WTC11 (cell line): ENCODE measurements around the gene STBD1. TPM values are rescaled to one million over a fixed set of nuclear protein-coding genes. Genes with fewer than 3 reads are reported as not detected.

ENCODE experiments used
- ATAC-seq: fragments of 200-7000 bp; cut with Tn5 transposase; 2 replicates; pipeline ENCODE4 v1.10.0; 2021; ENCODE audit warnings: mild to moderate bottlenecking, moderate library complexity
- CTCF ChIA-PET: fragments of 300-600 bp; sonication (Branson Sonifier 250); formaldehyde crosslinking; loops from one replicate; lab custom pipeline; 2021; ENCODE audit warnings: antibody characterized with exemption; lab: Charles Lee
- POLR2A ChIA-PET: fragments of 350-600 bp; sonication (Branson Sonifier 250); formaldehyde crosslinking; loops from one replicate; lab custom pipeline; 2021; ENCODE audit warnings: antibody characterized with exemption; lab: Charles Lee
- DNase-seq: peaks from one replicate; pipeline ENCODE4 v3.0.0; 2021; ENCODE audit warnings: low spot score
- H3K27ac Mint-ChIP-seq: 2 replicates; pipeline ENCODE4 v1.8.0; 2021; ENCODE audit warnings: mixed read lengths
- H3K27me3 Mint-ChIP-seq: 2 replicates; pipeline ENCODE4 v1.8.0; 2021; ENCODE audit warnings: low read depth, mild to moderate bottlenecking, moderate library complexity, mixed read lengths
- H3K36me3 Mint-ChIP-seq: 2 replicates; pipeline ENCODE4 v1.8.0; 2021; ENCODE audit warnings: mixed read lengths
- H3K4me1 Mint-ChIP-seq: 2 replicates; pipeline ENCODE4 v1.8.0; 2022; ENCODE audit warnings: mixed read lengths
- H3K4me3 Mint-ChIP-seq: 2 replicates; pipeline ENCODE4 v1.8.0; 2021; ENCODE audit warnings: mild to moderate bottlenecking, moderate library complexity, mixed read lengths
- H3K9me3 Mint-ChIP-seq: 2 replicates; pipeline ENCODE4 v1.8.0; 2021; ENCODE audit warnings: mixed read lengths
- AFF4 ChIP-seq: sonication (generic); formaldehyde crosslinking; IDR thresholded peaks from 2 replicates; pipeline ENCODE4 v1.8.1; 2023; ENCODE audit warnings: mild to moderate bottlenecking, missing genetic modification reagents, borderline replicate concordance
- CBFB ChIP-seq: sonication (generic); formaldehyde crosslinking; IDR thresholded peaks from 2 replicates; pipeline ENCODE4 v1.8.1; 2022; ENCODE audit warnings: mild to moderate bottlenecking, low read depth, missing genetic modification reagents
- CTCF ChIP-seq: fragments of 200-600 bp; IDR thresholded peaks from 2 replicates; pipeline ENCODE4 v1.8.0; 2022; ENCODE audit warnings: antibody characterized with exemption
- GRHL2 ChIP-seq: fragments of 250-450 bp; sonication (Bioruptor Pico); IDR thresholded peaks from 2 replicates; pipeline ENCODE4 v1.8.0; 2022; ENCODE audit warnings: mild to moderate bottlenecking, moderate library complexity; ENCODE audit not compliant: insufficient replicate concordance, severe bottlenecking
- HMGXB4 ChIP-seq: sonication (generic); formaldehyde crosslinking; IDR thresholded peaks from 2 replicates; pipeline ENCODE4 v1.8.1; 2023; ENCODE audit warnings: mild to moderate bottlenecking, moderate library complexity, missing genetic modification reagents
- PRDM15 ChIP-seq: sonication (generic); formaldehyde crosslinking; IDR thresholded peaks from 2 replicates; pipeline ENCODE4 v1.8.0; 2022; ENCODE audit warnings: missing genetic modification reagents
- PRRX2 ChIP-seq: fragments of 250-450 bp; sonication (Bioruptor Pico); IDR thresholded peaks from 2 replicates; pipeline ENCODE4 v1.8.0; 2021; ENCODE audit warnings: mild to moderate bottlenecking
- RELA ChIP-seq: sonication (generic); formaldehyde crosslinking; IDR thresholded peaks from 2 replicates; pipeline ENCODE4 v1.8.1; 2022; ENCODE audit warnings: missing genetic modification reagents, mild to moderate bottlenecking, borderline replicate concordance
- USF2 ChIP-seq: sonication (generic); formaldehyde crosslinking; IDR thresholded peaks from 2 replicates; pipeline ENCODE4 v1.8.1; 2023; ENCODE audit warnings: mild to moderate bottlenecking, missing genetic modification reagents, moderate library complexity
- ZBTB21 ChIP-seq: sonication (generic); formaldehyde crosslinking; IDR thresholded peaks from 2 replicates; pipeline ENCODE4 v1.8.1; 2023; ENCODE audit warnings: mild to moderate bottlenecking, missing genetic modification reagents, borderline replicate concordance
- ZNF121 ChIP-seq: sonication (generic); formaldehyde crosslinking; IDR thresholded peaks from 2 replicates; pipeline ENCODE4 v1.8.0; 2023; ENCODE audit warnings: missing genetic modification reagents
- ZSCAN18 ChIP-seq: fragments of 250-450 bp; sonication (Bioruptor Pico); IDR thresholded peaks from 2 replicates; pipeline ENCODE4 v2.1.2; 2022; ENCODE audit warnings: mild to moderate bottlenecking, moderate library complexity
- total RNA-seq: library from RNA; stranded (reverse); gene quantifications from 3 replicates; pipeline ENCODE4 v1.2.3, GENCODE V29; 2021

The STBD1 gene
- total RNA-seq, 1 experiment from 2014 or later, result 1.4 TPM

GRCh38 chr4:76322236-76322635, 15.7 kb downstream of the STBD1 start (continued):
- TF ChIP-seq CTCF (no peak), ZSCAN18 (CRISPR knock-in tag) (no peak), ZBTB21 (no peak), HMGXB4 (CRISPR knock-in tag) (no peak)
- TF ChIP-seq, all 79 proteins: peak for 0

GRCh38 chr4:76325072-76325471, 18.5 kb downstream of the STBD1 start:
- H3K4me3 Mint-ChIP-seq, result no peak overlapping the region
- H3K27me3 Mint-ChIP-seq, result peaks cover 2% of the 10 kb centered on the region; the same call in 1 of the 2 replicates
- TF ChIP-seq ZNF121 (CRISPR knock-in tag), result no peak
- no peak for TF ChIP-seq PRDM15
- TF ChIP-seq RELA (CRISPR knock-in tag), result no peak
- no peak for TF ChIP-seq GRHL2
- no peak for TF ChIP-seq CBFB (CRISPR knock-in tag)
- no peak for TF ChIP-seq AFF4 (CRISPR knock-in tag)
- TF ChIP-seq USF2 (CRISPR knock-in tag), result no peak
- no peak for TF ChIP-seq PRRX2 (CRISPR knock-in tag)
- TF ChIP-seq, all 79 proteins: peak for 0
- no peaks in the 10 kb centered on the region for H3K4me1 Mint-ChIP-seq
- POLR2A ChIA-PET, result no interaction called here
- H3K36me3 Mint-ChIP-seq, result peaks cover 18% of the 10 kb centered on the region
- DNase-seq (no peak), ATAC-seq (no peak)
- H3K9me3 Mint-ChIP-seq, result peaks cover 42% of the 10 kb centered on the region
- H3K27ac Mint-ChIP-seq, result no peak overlapping the region
- CTCF ChIA-PET, result no interaction called here
